Ishikawa (cell line): Measurements from ENCODE around the gene COL24A1.
A peak's percentile ranks its signal among the peaks of the same experiment; 100 is the strongest.

Source experiments
- CEBPB ChIP-seq: IDR thresholded peaks from 2 replicates; pipeline ENCODE4 v1.6.1; 2012
- CREB1 ChIP-seq: IDR thresholded peaks from 2 replicates; pipeline ENCODE4 v1.6.1; 2012; ENCODE audit warnings: low read depth
- EGR1 ChIP-seq: IDR thresholded peaks from 2 replicates; pipeline ENCODE4 v1.6.1; 2012
- EP300 ChIP-seq: IDR thresholded peaks from 2 replicates; pipeline ENCODE4 v1.6.1; 2012; ENCODE audit warnings: borderline replicate concordance
- FOXM1 ChIP-seq: IDR thresholded peaks from 2 replicates; pipeline ENCODE4 v1.6.1; 2012; ENCODE audit warnings: low read depth, borderline replicate concordance
- MAX ChIP-seq: IDR thresholded peaks from 2 replicates; pipeline ENCODE4 v1.6.1; 2012
- NFIC ChIP-seq: IDR thresholded peaks from 2 replicates; pipeline ENCODE4 v1.6.1; 2012
- RAD21 ChIP-seq: IDR thresholded peaks from 2 replicates; pipeline ENCODE4 v1.6.1; 2012; ENCODE audit warnings: low read depth
- REST ChIP-seq: IDR thresholded peaks from 2 replicates; pipeline ENCODE4 v1.6.1; 2012; ENCODE audit warnings: low read depth, mild to moderate bottlenecking
- TAF1 ChIP-seq: IDR thresholded peaks from 2 replicates; pipeline ENCODE4 v1.6.1; 2012; ENCODE audit warnings: low read depth, mild to moderate bottlenecking
- TCF12 ChIP-seq: IDR thresholded peaks from 2 replicates; pipeline ENCODE4 v1.6.1; 2012; ENCODE audit warnings: low read depth
- TEAD4 ChIP-seq: IDR thresholded peaks from 2 replicates; pipeline ENCODE4 v1.6.1; 2012
- USF1 ChIP-seq: IDR thresholded peaks from 2 replicates; pipeline ENCODE4 v1.6.1; 2012
- YY1 ChIP-seq: IDR thresholded peaks from 2 replicates; pipeline ENCODE4 v1.6.1; 2012; ENCODE audit warnings: low read depth
- ZBTB7A ChIP-seq: IDR thresholded peaks from 2 replicates; pipeline ENCODE4 v1.6.1; 2012; ENCODE audit warnings: low read depth

The COL24A1 gene

GRCh38 chr1:85865213-85865612 is 291.4 kb downstream of the COL24A1 start:
- TF ChIP-seq CEBPB (0 out of 2 replicates have a peak, but pooled peaks have one; percentile 34), REST (no peak), EP300 (no peak)

GRCh38 chr1:85864727-85865126 is 291.8 kb downstream of the COL24A1 start:
- TF ChIP-seq CEBPB: no peak
- TF ChIP-seq REST: no peak
- TF ChIP-seq YY1: no peak
- no peak for TF ChIP-seq EGR1
- no peak for TF ChIP-seq EP300
- TF ChIP-seq TEAD4: no peak
- TF ChIP-seq FOXM1: no peak
- TF ChIP-seq MAX: no peak
- TF ChIP-seq ZBTB7A: no peak
- TF ChIP-seq RAD21: no peak
- TF ChIP-seq USF1: no peak
- TF ChIP-seq CREB1: no peak
- TF ChIP-seq TCF12: no peak
- TF ChIP-seq NFIC: no peak
- no peak for TF ChIP-seq TAF1

GRCh38 chr1:85862456-85862855 is 294.1 kb downstream of the COL24A1 start:
- no peak for TF ChIP-seq YY1
- TF ChIP-seq RAD21: no peak
- no peak for TF ChIP-seq CEBPB
- no peak for TF ChIP-seq TEAD4
- no peak for TF ChIP-seq EP300
- no peak for TF ChIP-seq EGR1
- TF ChIP-seq ZBTB7A: no peak
- no peak for TF ChIP-seq FOXM1
- no peak for TF ChIP-seq CREB1
- no peak for TF ChIP-seq NFIC
- no peak for TF ChIP-seq TCF12
- no peak for TF ChIP-seq REST
- no peak for TF ChIP-seq MAX
- no peak for TF ChIP-seq TAF1
- no peak for TF ChIP-seq USF1

- TF ChIP-seq EGR1: no peak
- TF ChIP-seq MAX: no peak
- TF ChIP-seq TAF1: no peak
- no peak for TF ChIP-seq USF1
- no peak for TF ChIP-seq ZBTB7A
- no peak for TF ChIP-seq NFIC
- no peak for TF ChIP-seq CEBPB
- no peak for TF ChIP-seq REST
- no peak for TF ChIP-seq CREB1
- TF ChIP-seq YY1: no peak
- no peak for TF ChIP-seq TCF12
- no peak for TF ChIP-seq FOXM1
- no peak for TF ChIP-seq EP300
- TF ChIP-seq TEAD4: no peak
- no peak for TF ChIP-seq RAD21
Observed at GRCh38 chr1:85857991-85858390, 298.6 kb downstream of the COL24A1 start.
